Measurements from ENCODE around the gene HERC2. TPM values are rescaled to one million over a fixed set of nuclear protein-coding genes. Genes with fewer than 3 reads are reported as not detected.

The HERC2 gene
- total RNA-seq, 1 experiment from 2014 or later, result 40.0 TPM

GRCh38 chr15:28110481-28110881 lies 211.5 kb downstream of the HERC2 start:
- Histone ChIP-seq H3K4me1 (replicated peaks) (peaks cover 20% of the 10 kb centered on the region), H3K27ac (no peak overlapping the region), H3K27me3 (replicated peaks) (no peaks in the 10 kb centered on the region), H3K36me3 (peaks cover 43% of the 10 kb centered on the region), H3K9me3 (replicated peaks) (peaks cover 8% of the 10 kb centered on the region; the same call in 1 of the 2 replicates), H3K4me3 (no peak overlapping the region)
- DNase-seq (ENCODE audit: low read depth in 1 of 2, low spot score in 2 of 2), result peak in 1 of 2 experiments; percentile 22

GRCh38 chr15:28109626-28110455 lies 212.1 kb downstream of the HERC2 start:
- DNase-seq (ENCODE audit: low read depth in 1 of 2, low spot score in 2 of 2), result peak in 1 of 2 experiments; percentile 30
- peaks cover 8% of the 10 kb centered on the region; the same call in 1 of the 2 replicates for H3K9me3 ChIP-seq (replicated peaks)
- no peaks in the 10 kb centered on the region for H3K27me3 ChIP-seq (replicated peaks)
- H3K36me3 ChIP-seq, result peaks cover 39% of the 10 kb centered on the region
- H3K27ac ChIP-seq, result no peak overlapping the region
- no peak overlapping the region for H3K4me3 ChIP-seq
- peaks cover 20% of the 10 kb centered on the region for H3K4me1 ChIP-seq (replicated peaks)

GRCh38 chr15:28107904-28108275 lies 214.1 kb downstream of the HERC2 start:
- Histone ChIP-seq H3K9me3 (replicated peaks) (peaks cover 8% of the 10 kb centered on the region; the same call in 1 of the 2 replicates), H3K27me3 (replicated peaks) (no peaks in the 10 kb centered on the region), H3K4me3 (peak overlapping the region; percentile 40; the same call in 1 of the 2 replicates), H3K27ac (no peak overlapping the region), H3K36me3 (peaks cover 22% of the 10 kb centered on the region), H3K4me1 (replicated peaks) (peaks cover 20% of the 10 kb centered on the region)
- DNase-seq (ENCODE audit: low read depth in 1 of 2, low spot score in 2 of 2), result peak in 1 of 2 experiments; percentile 20

- Histone ChIP-seq H3K36me3 (peaks cover 16% of the 10 kb centered on the region), H3K4me1 (replicated peaks) (peaks cover 20% of the 10 kb centered on the region), H3K27ac (no peak overlapping the region), H3K4me3 (peak overlapping the region; percentile 40), H3K27me3 (replicated peaks) (no peaks in the 10 kb centered on the region), H3K9me3 (replicated peaks) (peaks cover 8% of the 10 kb centered on the region; the same call in 1 of the 2 replicates)
- peak in 1 of 2 experiments; percentile 40 for DNase-seq (ENCODE audit: low read depth in 1 of 2, low spot score in 2 of 2)
These were observed 214.7 kb downstream of the HERC2 start for GRCh38 chr15:28107111-28107903.

GRCh38 chr15:28106294-28107110 lies 215.5 kb downstream of the HERC2 start:
- Histone ChIP-seq H3K4me1 (replicated peaks) (peaks cover 20% of the 10 kb centered on the region), H3K9me3 (replicated peaks) (peaks cover 8% of the 10 kb centered on the region; the same call in 1 of the 2 replicates), H3K27ac (no peak overlapping the region), H3K36me3 (peaks cover 8% of the 10 kb centered on the region), H3K4me3 (peak overlapping the region; percentile 40), H3K27me3 (replicated peaks) (no peaks in the 10 kb centered on the region)
- DNase-seq (ENCODE audit: low read depth in 1 of 2, low spot score in 2 of 2), result peak in 1 of 2 experiments; percentile 34

GRCh38 chr15:28105793-28106192 lies 216.2 kb downstream of the HERC2 start:
- Histone ChIP-seq H3K4me3 (no peak overlapping the region), H3K27ac (no peak overlapping the region), H3K27me3 (replicated peaks) (no peaks in the 10 kb centered on the region), H3K36me3 (peaks cover 1% of the 10 kb centered on the region; the same call in 1 of the 2 replicates), H3K4me1 (replicated peaks) (peaks cover 20% of the 10 kb centered on the region), H3K9me3 (replicated peaks) (peaks cover 8% of the 10 kb centered on the region; the same call in 1 of the 2 replicates)
- no peak for DNase-seq (ENCODE audit: low read depth in 1 of 2, low spot score in 2 of 2)

- peaks cover 20% of the 10 kb centered on the region for H3K4me1 ChIP-seq (replicated peaks)
- H3K4me3 ChIP-seq, result no peak overlapping the region
- H3K36me3 ChIP-seq, result no peaks in the 10 kb centered on the region
- H3K27ac ChIP-seq, result no peak overlapping the region
- no peaks in the 10 kb centered on the region for H3K27me3 ChIP-seq (replicated peaks)
- peaks cover 8% of the 10 kb centered on the region; the same call in 1 of the 2 replicates for H3K9me3 ChIP-seq (replicated peaks)
- no peak for DNase-seq (ENCODE audit: low read depth in 1 of 2, low spot score in 2 of 2)
These were observed 216.7 kb downstream of the HERC2 start for GRCh38 chr15:28105224-28105791.

- H3K36me3 ChIP-seq, result no peaks in the 10 kb centered on the region
- no peak overlapping the region for H3K4me3 ChIP-seq
- H3K27me3 ChIP-seq (replicated peaks), result no peaks in the 10 kb centered on the region
- DNase-seq (ENCODE audit: low read depth in 1 of 2, low spot score in 2 of 2), result no peak
- H3K9me3 ChIP-seq (replicated peaks), result peaks cover 8% of the 10 kb centered on the region; the same call in 1 of the 2 replicates
- peaks cover 20% of the 10 kb centered on the region for H3K4me1 ChIP-seq (replicated peaks)
- H3K27ac ChIP-seq, result no peak overlapping the region
These were observed 217.7 kb downstream of the HERC2 start for GRCh38 chr15:28104326-28104725.

- H3K27ac ChIP-seq, result no peak overlapping the region
- H3K36me3 ChIP-seq, result no peaks in the 10 kb centered on the region
- no peak overlapping the region for H3K4me3 ChIP-seq
- no peak for DNase-seq (ENCODE audit: low read depth in 1 of 2, low spot score in 2 of 2)
- no peaks in the 10 kb centered on the region for H3K27me3 ChIP-seq (replicated peaks)
- H3K9me3 ChIP-seq (replicated peaks), result peaks cover 8% of the 10 kb centered on the region; the same call in 1 of the 2 replicates
- H3K4me1 ChIP-seq (replicated peaks), result peaks cover 24% of the 10 kb centered on the region
These were observed 218.1 kb downstream of the HERC2 start for GRCh38 chr15:28103831-28104230.

- 0 out of 2 replicates have a peak, but pooled peaks cover under 1% of the 10 kb centered on the region for H3K9me3 ChIP-seq (replicated peaks)
- H3K27ac ChIP-seq, result no peak overlapping the region
- H3K27me3 ChIP-seq (replicated peaks), result no peaks in the 10 kb centered on the region
- no peak overlapping the region for H3K4me3 ChIP-seq
- H3K4me1 ChIP-seq (replicated peaks), result peaks cover 31% of the 10 kb centered on the region
- no peak for DNase-seq (ENCODE audit: low read depth in 1 of 2, low spot score in 2 of 2)
- H3K36me3 ChIP-seq, result no peaks in the 10 kb centered on the region
These were observed 220.0 kb downstream of the HERC2 start for GRCh38 chr15:28101983-28102441.

- H3K36me3 ChIP-seq, result no peaks in the 10 kb centered on the region
- peaks cover 31% of the 10 kb centered on the region for H3K4me1 ChIP-seq (replicated peaks)
- H3K9me3 ChIP-seq (replicated peaks), result no peaks in the 10 kb centered on the region
- no peaks in the 10 kb centered on the region for H3K27me3 ChIP-seq (replicated peaks)
- H3K4me3 ChIP-seq, result no peak overlapping the region
- no peak overlapping the region for H3K27ac ChIP-seq
- DNase-seq (ENCODE audit: low read depth in 1 of 2, low spot score in 2 of 2), result no peak
These were observed 220.8 kb downstream of the HERC2 start for GRCh38 chr15:28101201-28101600.

- Histone ChIP-seq H3K27ac (no peak overlapping the region), H3K4me3 (no peak overlapping the region), H3K9me3 (replicated peaks) (no peaks in the 10 kb centered on the region), H3K27me3 (replicated peaks) (no peaks in the 10 kb centered on the region), H3K36me3 (no peaks in the 10 kb centered on the region), H3K4me1 (replicated peaks) (peaks cover 33% of the 10 kb centered on the region)
- peak in 1 of 2 experiments; percentile 25 for DNase-seq (ENCODE audit: low read depth in 1 of 2, low spot score in 2 of 2)
These were observed 221.3 kb downstream of the HERC2 start for GRCh38 chr15:28100516-28101195.

All from SJSA1 (cell line).